HG02943 (cell line): ENCODE results near the gene B4GALT1.
"Not testable (repeated sequence)": the region's sequence is repeated elsewhere in the genome, so short reads cannot be mapped to it uniquely, and the experiment has no call there.

Source experiments
- ATAC-seq: cut with Tn5 transposase; IDR thresholded peaks from one replicate; pipeline ENCODE4 v1.9.1; 2021; ENCODE audit warnings: mild to moderate bottlenecking, low read depth, moderate library complexity; ENCODE audit not compliant: unreplicated experiment

Gene B4GALT1

DNA sequence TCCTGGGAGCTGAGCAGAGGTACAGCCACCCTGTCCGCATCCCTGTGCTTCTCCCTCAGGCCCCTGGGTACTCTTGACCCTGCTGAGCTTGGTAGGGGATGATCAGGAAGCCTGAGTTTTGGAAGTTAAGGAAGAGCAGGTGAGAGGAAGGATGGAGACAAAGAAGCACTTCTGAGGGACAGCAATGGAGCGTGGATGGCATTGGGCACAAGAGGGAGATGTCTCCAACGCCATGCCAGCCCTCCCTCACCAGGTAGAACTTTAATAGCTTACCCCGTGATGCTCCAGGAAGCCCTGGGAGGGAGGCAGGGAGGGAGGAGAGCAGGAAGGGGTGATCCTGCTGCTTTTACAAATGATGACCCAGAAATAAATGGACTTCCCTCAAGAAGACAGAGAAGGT, 60.8 kb downstream of the B4GALT1 start:
- no peak for ATAC-seq

DNA sequence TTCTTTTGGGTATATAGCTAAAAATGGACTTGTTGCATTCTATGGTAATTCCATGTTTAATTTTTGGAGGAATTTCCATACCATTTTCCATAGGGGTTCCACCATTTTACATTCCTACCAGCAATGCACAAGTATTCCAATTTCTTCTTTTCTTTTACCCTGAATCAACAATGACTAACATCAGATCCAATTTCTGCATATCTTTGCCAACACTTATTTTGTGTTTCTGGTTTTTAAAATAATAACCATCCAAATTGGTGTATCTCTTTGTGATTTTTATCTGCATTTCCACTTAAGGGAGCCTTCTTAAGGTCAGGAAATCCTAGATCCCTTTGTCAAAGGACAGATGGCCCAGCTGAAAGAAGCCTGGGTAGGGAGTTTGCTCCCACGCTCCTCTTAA, 61.2 kb downstream of the B4GALT1 start:
- no peak for ATAC-seq

DNA sequence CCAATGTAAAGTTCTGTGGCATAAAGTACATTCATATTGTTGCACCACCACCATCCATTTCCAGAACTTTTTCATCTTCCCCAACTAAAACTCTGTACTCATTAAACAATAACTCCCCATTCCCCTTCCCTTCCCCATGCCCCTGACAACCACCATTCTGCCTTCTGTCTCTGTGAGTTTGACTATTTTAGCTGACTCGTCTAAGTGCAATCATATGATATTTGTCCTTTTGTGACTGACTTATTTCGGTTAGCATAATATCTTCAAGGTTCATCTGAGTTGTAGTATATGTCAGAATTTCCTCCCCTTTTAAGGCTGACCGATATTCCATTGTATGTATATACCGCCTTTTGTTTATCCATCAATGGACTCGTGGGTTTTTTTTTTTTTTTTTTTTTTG, 61.6 kb downstream of the B4GALT1 start:
- ATAC-seq, result no peak

- no peak for ATAC-seq
Measured at GRCh38 chr9:33104401-33104800, 62.7 kb downstream of the B4GALT1 start.

DNA sequence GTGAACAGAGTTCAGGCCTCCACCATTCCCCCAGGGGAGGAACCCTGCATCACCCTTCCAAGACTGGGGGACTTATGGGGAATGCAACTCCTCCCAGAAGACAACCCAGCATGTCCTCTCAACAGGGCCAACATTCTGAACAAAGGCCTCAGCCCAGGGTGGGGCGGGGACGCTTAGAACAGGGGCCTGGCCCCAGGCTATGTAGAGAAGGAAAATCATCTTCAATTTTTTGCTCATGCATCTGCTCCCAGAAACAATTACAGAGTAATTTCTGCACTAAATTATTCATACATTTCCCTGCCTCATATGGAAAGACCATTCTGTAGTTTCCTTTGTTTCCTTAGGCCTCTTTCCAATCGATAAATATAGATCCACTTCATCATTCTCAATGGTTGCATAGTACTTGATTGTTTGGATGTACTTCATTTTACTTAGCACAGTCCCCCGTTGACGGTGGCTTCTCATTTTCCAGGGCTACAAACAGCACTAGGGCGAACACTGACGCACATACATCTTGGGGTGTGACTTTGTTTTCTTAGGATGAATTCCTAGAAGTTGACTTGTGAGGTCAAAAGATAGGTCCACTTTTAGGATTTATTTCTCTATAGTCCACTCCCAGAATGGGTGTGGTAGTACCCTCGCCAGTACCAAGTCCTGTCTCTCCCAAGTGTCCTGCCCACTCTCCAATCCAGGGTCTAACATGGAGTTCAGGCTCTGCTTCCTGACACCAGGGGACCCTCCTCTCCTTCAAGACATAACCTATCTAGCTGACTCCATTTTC, 63.4 kb downstream of the B4GALT1 start:
- no peak for ATAC-seq

DNA sequence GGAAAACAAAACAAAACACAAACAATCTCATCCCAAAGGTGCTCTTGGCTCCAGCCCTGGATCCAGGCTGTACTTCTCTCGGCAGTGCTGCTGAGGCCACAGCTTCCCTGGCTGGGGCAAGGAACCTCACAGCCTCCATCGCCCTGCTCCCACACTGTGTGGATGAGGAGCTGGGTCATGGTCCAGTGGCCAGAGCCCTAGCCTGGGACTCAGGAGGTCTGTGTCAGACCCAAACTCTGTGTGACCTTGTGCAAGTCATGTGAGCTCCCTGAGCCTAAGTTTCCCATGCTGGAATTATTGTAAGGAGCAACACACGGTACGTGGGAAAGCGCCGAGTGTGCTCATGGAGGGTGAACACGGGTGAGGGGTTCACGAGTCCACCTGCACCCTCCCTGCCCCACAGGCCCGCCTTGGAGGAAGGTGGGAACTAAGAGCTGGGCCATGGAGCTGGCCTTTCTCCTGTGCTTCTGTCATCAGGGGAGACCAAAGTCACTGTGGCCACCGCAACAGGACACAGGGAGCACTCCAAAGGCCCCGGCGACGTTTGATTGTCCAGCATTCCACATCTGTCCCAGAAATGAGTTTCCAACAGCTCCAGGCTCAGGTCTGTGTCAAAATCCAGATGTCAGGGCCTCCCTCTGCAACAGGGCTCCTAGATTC, 64.5 kb downstream of the B4GALT1 start:
- ATAC-seq, result no peak

DNA sequence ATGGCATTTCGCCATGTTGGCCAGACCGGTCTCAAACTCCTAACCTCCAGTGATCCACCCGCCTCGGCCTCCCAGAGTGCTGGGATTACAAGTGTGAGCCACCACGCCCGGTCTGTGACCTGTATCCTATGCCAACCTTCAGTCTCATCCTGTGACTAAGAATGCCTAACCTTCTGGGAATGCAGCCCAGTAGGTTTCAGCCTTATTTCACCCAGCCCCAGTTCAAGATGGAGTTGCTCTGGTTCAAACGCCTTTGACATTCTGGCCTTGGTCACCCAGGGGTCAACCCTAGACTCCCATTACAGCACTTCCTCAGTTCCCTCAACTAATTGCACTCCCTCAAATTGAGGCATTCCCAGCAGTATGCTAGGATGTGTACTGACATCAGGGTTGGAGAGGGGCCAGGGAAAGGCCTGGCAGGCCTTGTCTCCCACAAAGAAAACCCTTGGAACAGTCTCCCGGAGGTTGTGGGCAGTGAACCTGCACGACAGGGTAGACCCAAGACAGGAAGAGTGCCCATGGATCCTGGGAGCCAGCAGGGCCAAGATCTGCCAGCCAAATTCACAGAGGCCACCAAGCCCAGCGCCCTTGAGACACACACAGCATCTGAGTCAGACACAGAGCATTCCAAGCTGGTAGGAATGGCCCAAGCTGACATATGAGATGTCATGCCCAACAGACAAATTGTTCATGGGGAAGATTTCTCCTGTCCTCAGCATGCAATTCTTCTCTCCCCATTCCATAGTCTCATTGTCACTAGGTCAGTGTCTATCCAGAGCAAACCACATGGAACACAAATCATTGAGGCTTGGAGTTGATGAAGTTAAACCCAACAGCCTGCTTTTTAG, 65.8 kb downstream of the B4GALT1 start:
- no peak for ATAC-seq

- no peak for ATAC-seq
Measured at GRCh38 chr9:33099754-33100153, 67.4 kb downstream of the B4GALT1 start.

DNA sequence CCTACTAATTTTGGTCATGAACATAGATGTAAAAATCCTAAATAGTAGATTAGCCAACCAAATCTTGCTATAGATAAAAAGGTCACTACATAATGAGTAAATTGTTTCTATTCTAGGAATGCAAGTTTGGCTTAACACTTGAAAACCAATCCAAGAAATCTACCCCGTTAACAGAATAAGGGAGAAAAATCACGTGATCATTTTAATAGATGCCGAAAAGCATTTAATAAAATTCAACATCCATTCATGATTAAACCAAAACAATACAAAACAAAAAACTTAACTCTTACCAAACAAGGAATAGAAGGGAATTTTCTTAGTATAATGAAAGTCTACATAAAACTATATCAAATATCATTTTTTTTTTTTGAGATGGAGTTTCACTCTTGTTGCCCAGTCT, 69.9 kb downstream of the B4GALT1 start:
- no peak for ATAC-seq

DNA sequence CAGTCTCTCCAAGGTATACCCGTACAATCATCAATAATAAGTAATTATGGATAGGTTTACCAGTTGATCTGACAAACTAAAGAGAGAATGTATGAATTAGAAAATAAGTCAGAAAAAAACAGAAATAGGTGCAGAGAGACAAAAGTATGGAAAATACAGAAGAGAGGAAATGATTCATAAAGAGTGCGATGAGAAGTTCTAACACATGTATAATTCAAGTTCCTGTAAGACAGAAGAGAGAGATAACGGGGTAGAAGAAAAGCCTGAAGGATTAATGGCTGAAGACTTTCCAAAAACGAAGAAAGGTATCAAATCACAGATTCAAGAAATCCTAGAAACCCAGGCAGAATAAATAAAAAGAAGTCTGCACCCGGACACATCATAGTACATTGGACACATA, 74.5 kb downstream of the B4GALT1 start:
- ATAC-seq, result no peak

DNA sequence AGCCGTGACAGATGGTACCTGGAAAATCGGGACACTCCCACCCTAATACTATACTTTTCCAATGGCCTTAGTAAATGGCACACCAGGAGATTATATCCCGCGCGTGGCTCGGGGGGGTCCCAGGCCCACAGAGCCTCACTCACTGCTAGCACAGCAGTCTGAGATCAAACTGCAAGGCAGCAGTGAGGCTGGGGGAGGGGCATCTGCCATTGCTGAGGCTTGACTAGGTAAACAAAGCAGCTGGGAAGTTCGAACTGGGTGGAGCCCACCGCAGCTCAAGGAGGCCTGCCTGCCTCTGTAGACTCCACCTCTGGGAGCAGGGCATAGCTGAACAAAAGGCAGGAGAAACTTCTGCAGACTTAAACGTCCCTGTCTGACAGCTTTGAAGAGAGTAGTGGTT, 81.5 kb downstream of the B4GALT1 start:
- not testable (repeated sequence) for ATAC-seq

DNA sequence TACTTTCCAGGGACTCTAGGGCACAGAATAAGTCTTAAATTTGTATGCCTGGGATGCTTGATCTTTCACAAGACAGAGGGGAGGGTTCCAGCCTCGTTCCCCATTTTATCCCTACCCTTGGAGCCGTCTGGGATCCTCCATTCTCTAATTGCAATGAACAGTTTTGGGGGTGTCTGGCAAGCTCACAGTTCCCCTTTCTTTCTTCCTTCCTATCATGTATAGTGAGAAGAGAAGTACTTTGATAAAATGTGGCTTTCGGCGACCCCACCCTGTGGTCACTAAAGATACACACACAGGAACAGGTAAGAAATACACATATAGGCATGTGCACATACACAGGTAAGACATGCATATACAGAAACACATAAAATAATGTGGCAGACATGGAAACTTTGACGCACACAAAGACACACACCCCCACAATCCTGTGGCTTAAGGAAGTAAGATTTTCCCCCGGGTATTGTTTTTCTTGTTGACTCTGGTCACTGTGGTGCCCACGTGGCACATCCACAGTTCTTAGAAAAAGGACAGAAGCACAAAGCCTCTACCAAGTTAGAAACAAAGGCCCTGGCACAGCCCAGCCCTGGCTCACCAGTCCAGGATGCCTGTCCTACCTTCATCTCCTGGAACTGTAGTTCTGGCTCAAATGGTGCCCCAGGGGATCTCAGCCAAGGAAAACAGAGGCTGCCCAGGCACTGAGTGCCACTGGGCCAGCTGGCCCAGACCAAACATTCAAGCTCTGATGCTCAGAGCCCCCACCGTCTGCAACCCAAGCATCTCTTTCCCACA, 84.4 kb downstream of the B4GALT1 start:
- no peak for ATAC-seq

DNA sequence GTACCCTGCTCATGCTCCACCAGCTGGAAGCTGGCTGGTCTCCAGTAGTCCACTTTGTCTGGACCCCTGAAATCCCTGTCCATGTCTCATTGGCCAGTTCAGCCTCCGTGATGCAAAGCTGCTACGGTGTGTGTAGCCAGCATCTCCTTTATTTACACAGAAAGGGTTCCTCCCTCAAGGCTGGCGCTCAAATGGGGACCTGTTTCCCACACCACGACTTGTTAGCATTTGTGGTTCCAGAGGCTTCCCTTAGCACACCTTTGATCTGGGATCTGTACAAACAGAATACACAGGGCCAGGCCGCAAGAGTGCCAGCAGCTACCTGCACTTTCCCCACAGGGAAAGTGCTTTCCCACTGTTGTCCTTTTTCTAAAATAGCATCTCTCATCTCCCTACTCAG, 85.0 kb downstream of the B4GALT1 start:
- no peak for ATAC-seq

GRCh38 chr9:33081128-33081851, 85.8 kb downstream of the B4GALT1 start:
- ATAC-seq, result no peak

DNA sequence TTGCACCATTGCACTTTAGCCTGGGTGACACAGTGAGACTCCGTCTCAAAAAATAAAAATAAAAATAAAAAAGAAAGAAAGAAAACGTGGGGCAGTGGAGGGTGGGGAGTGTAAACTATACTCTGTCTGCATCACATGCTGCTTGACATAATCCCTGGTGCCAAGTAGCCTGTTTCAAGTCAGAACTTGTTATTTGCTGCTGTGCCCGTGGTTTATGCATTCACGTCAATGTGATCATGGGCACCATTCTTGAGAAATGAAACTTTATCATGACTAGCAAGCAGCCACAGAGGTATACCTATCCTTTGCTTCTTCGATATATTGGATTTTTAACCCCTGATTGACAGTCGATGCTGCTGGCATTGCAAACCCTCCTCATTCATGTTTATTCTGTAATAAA, 86.6 kb downstream of the B4GALT1 start:
- ATAC-seq, result no peak

DNA sequence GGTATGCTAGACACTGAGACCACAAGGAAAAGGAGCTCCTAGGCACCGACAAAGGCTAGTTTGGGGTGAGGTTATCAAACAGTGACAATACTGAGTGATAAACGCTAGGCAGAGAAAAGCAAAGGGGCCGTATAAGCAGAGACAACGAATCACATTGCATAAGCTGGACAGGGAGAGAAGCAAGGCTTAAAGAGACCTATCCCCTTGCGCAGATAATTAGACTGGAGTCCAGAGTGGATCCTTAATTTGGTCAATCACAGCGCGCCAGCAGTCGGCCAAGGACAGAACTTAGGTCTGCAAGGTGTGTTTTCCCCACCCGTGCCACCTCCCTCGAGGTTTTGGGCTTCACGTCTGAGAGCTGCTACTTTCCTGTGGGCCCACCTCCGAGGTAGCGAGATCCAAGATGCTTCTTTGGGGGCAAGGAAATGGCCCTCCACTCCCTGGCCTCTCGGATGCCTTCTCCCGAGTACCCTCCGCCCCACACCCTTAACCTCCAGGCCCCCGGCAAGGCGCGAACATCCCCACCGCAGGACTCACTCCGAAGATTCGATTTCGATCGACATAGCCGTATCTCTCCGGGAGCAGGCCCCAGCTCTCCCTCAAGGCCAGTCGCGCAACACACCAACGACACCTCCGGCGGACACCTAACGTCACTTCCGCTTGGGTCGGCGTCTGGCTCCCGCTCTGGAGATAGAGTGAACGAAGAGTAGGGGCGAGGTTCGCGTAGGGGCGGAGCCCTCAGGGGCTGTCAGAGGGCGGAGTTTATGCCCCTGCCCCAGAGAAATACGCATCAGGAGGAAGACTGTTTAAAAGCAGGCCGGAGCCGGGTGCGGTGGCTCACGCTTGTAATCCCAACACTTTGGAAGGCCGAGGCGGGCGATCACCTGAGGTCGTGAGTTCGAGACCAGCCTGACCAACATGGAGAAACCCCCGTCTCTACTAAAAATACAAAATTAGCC, 90.8 kb downstream of the B4GALT1 start, which contains the start of gene SMU1:
Gene SMU1 (minus strand): TSS at position 629 of the 959 bp plus-strand sequence. CDS start 66 bp downstream, at position 563.
- peak; percentile 99 for ATAC-seq

DNA sequence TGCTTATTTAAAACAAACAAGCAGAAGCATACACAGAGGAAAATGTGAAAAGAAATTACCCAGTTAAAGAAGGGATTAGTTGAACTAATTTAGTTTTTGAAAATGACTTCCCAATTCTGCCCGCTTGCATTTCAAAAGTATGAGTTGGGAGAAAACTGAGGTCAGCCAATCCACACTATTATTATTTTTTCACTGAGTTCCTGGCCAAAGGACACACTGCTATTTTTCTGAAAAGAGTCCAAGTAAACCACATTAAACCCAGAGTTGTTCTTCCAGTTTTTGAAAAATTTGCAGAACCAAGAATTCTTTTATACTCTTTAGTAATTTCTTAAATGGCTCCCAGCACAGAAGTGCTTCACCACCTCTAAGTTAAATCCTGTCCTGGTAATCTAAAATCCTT, 98.1 kb downstream of the B4GALT1 start:
- ATAC-seq, result no peak
